ENCODE measurements around the gene KRTAP12-1.

The KRTAP12-1 gene

DNA sequence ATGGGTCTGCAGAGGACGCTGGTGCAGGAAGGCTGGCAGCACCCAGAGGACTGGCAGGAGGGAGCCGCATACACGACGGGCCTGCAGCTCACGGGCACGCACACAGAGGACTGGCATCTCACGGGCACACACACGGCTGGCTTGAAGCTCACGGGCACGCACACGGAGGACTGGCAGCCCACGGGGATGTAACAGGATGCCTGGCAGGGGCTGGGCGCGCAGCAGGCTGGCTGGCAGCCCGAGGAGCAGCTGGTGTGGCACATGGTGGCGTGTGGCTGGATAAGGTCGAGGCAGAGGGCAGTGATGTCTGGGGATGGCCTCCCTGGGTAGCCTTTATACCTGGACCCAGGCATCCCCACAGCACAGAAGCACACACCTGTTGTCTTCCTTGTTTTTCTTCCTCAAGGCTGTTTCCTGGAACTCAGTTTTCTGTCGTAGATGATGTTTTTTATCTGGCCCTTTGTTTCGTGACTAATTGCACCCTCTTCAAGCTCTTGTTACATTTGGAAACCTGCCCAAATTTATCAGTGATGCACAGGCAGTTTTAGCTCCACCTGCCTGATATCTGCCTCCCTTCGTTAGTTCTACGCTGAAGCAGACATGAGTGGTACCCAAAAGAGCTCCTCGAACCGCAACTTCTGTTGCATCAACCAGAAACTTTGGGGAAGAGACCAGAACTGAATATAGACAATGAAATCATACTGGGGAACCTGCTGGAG lies at the start of gene KRTAP12-1:
Gene KRTAP12-1, minus strand, starts transcription at position 303 of the 719 bp plus-strand sequence. Its CDS starts 40 bp downstream, at position 263.
- no peak for DNase-seq

- no peak for DNase-seq
Observed at GRCh38 chr21:44730951-44731579, 49.1 kb upstream of the KRTAP12-1 start.

- no peak for DNase-seq
Observed at GRCh38 chr21:44730028-44730395, 48.0 kb upstream of the KRTAP12-1 start.

DNA sequence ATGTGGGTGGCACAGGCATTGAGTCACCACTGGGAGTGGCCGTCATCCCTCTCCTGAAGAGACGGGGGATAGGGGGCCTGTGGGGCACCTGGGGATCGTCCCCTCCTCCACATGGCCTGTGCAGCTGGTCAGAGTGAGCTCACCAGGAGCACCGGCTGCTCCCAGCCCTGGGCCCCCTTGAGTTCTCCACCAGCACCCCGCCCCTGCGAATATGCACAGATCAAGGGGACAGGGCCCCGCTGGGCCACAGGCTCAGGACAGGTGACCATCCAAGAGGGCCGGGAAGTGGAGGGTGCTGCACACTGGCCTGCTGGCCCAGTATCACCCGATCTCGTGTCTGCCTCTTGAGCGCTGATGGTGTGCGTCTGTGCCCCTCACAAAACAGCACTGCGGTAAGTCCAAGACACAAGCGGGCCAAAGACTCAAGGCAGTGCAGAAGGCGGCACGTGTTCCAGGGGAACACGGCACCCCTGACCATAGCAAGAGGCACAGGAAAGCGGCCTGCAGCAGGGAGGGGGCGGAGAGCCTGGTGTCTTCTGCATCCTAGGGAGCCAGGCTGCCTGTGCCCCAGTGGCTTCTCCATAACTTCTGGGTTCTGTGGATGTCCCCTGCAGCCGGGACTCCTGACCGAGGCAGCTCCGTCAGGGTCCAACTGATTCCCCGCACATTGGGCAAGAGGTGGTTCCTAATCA lies 47.5 kb upstream of the KRTAP12-1 start:
- no peak for DNase-seq

DNA sequence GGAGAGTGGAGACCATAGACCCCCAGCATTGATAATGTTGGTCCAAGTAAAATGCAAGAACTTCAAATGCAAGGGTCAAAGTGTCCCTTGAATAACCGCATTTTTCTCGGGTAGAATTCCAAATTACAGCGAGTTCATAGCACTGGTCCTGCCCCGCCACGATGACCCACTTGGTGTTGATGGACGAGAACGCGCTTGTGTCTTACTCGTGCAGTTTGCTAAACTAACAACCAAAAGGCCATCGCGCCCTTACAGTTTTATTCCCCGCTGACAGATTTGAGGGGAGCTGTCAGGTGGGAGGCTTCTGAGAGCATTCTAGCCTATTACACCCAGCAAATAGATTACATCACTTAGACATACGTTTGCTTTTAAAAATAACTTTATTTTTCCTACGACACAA lies 46.8 kb upstream of the KRTAP12-1 start:
- DNase-seq: no peak

DNA sequence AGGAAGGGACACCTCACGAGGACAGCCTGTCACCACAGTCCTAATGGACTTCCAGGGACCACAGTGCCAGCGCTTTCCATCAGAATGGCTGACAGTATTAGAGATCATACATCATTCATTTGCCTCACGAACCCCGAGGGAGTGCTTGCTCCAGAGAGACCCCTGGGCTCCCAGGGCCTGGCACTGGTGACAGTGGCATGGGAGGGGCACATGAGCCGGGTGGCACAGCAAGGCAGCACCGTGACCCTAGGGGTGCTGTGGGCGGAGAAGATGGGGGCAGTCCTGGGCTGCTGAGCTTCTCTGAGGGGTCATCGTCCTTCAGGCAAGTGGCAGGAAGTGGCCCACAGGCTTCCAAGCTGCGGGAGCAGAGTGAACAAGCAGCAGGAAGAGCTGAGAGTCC lies 45.8 kb upstream of the KRTAP12-1 start:
- no peak for DNase-seq

- DNase-seq: no peak
Observed at GRCh38 chr21:44727321-44727720, 45.4 kb upstream of the KRTAP12-1 start.

DNA sequence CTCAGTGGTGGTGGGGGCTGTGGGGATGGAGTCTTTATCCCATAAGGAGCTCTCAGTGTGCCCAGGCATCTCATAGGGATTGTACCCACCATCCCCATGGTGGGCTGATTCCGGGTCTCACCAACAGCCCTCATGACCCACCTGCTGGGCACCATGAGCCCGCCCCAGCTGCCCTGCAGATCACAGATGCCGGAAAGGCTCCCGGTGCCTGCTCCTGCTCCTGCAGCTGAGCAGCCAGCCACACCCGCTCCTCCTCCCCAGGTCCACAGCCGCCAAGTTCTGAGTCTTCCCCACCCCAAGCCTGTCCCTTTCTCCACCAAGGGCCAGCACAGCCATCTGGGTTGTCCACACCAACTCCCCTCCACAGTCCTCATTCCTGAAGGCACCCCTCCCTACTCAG lies 44.9 kb upstream of the KRTAP12-1 start:
- DNase-seq: no peak

DNA sequence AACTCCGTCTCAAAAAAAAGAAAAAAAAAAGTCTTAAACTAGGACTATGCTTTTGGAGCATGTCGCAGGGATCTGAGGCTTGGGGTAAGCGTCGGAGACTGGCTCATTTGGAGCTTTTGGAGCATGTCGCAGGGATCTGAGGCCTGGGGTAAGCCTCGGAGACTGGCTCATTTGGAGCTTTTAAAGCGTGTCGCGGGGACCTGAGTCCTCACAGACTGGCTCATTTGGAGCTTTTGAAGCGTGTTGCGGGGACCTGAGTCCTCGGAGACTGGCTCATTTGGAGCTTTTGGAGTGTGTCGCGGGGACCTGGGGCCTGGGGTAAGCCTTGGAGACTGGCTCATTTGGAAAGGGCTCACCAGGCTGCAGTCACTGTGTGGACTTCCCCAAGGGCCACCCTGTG lies 43.0 kb upstream of the KRTAP12-1 start:
- no peak for DNase-seq

DNA sequence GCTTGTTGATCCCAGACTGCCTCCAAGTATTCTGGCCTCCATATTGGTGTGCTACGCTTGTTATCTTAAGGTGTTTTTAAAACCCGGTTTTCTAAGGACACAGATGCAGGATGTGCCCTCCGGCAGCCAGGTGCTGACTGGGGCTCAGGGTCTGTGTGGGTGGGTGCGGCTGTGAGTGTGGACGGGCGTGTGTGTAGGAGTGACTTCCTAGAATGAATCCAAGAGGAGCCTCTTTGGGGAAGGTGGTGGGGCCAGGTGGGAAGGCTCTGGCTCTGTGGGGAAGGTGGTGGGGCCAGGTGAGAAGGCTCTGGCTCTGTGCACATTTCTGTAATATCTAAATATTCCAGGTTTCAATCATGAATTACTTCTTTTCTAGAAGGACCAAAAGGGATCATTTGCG lies 42.2 kb upstream of the KRTAP12-1 start:
- no peak for DNase-seq

- no peak for DNase-seq
Observed at GRCh38 chr21:44723177-44724131, 41.5 kb upstream of the KRTAP12-1 start.

- DNase-seq: no peak
Observed at GRCh38 chr21:44722731-44723130, 40.8 kb upstream of the KRTAP12-1 start.

DNA sequence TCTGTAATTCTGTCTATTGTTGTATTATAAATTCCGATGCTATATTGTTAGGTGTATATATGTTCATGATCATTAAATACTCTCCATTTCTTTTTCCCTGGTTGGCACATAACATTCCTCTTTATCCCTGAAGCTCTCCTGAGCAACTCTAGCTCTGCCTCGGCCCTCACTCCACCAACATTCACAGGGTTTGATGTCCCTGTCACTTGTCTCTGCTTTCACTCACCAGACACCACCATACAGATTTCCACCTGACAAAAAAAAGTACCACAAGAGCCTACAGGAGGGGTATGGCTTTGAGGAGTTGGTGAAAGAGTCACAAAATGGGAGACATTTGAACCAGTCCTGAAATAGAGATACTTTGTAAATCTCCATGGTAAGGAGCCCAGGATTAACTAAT lies 38.2 kb upstream of the KRTAP12-1 start:
- DNase-seq: no peak

DNA sequence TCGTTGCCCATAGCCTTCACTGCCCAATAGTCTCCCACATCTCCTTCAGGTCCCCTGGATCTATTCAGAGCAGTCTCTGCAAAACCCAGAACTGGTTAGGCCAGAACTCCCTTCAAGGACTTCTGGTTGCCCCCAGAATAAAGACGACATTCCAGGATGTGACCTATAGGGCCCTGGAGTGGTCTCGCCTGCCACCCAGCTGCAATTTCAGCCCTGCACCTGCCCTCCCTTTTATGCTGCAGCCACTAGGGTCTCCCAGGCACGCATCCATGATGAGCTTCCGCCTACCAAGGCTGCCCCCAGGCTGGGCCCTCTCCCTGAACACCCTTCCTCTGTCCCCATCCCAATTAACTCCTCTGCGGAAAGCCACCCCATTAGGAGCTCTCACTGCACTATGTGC lies 36.6 kb upstream of the KRTAP12-1 start:
- no peak for DNase-seq

DNA sequence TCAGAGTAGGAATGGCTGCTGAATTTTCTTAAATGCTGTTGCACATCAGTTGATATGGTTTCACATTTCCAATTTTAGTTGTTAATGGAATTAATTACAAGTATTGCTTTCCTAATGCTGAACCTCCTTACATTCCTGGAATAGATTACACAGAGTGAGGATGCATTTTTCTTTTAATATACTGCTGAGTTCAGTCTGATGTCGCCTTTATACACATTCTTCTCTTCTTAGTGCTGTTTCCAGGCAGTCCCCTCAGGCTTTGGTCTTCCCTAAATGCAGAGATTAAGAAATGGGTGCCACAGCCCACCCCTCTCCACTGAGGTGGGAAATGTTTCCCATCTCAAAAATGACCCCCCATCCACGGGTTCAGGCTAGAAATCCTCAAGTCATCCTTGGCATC lies 36.1 kb upstream of the KRTAP12-1 start:
- DNase-seq: no peak

GRCh38 chr21:44716984-44717383 lies 35.0 kb upstream of the KRTAP12-1 start:
- no peak for DNase-seq

DNA sequence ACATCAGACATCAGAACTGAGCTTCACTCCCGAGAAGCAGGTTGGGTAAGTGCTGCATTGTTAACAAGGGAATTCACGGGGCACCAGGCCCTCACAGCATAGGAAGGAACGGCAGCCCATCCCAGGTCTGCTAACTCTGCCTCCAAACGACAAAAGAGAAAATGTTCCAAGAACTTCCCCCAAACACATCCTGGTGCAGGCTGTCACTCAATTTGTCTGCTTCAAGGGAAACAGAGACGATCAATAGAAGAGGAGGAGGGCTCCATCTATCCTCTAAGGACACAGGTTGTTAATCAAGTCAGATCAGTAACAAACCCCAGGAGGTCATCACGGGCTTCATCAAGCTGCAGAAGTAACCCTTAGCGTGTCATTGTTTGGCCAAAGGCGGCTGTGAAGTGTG lies 32.9 kb upstream of the KRTAP12-1 start:
- DNase-seq: no peak

GRCh38 chr21:44713846-44714245 lies 31.9 kb upstream of the KRTAP12-1 start:
- no peak for DNase-seq

GRCh38 chr21:44713130-44713529 lies 31.2 kb upstream of the KRTAP12-1 start:
- DNase-seq: no peak

- DNase-seq: no peak
Observed at GRCh38 chr21:44712203-44713028, 30.5 kb upstream of the KRTAP12-1 start.

- DNase-seq: no peak
Observed at GRCh38 chr21:44711327-44712202, 29.6 kb upstream of the KRTAP12-1 start, which contains the start of gene TSPEAR. TSS of gene TSPEAR (minus strand) at chr21:44711572. CDS start at chr21:44711514, 58 bp downstream.

All from activated CD4-positive, alpha-beta T cell treated with anti-CD3 and anti-CD28 coated beads, Interleukin-2, Interleukin-6, amounts not matched to agents 100 ng/mL and 50 ng/mL, durations not matched to agents 16 hours and 8 hours (primary cell).